K562 (cell line): ENCODE data around the gene CFAP300. TPM values are rescaled to one million over a fixed set of nuclear protein-coding genes. Genes with fewer than 3 reads are reported as not detected.

Experiments used
- ATAC-seq: fragments of 200-7000 bp; cut with Tn5 transposase; 3 replicates; pipeline ENCODE4 v1.9.1; 2020; ENCODE audit warnings: moderate library complexity
- BruUV-seq: library from RNA; stranded (reverse); fragments of 400-500 nt; replicated peaks from 2 replicates; lab custom pipeline; 2021; lab: Mats Ljungman, UMichigan
- CTCF ChIA-PET: fragments of 300-600 bp; formaldehyde crosslinking; extraction: SDS; loops from one replicate; lab custom pipeline; 2021; ENCODE audit warnings: low intra/inter-chr PET ratio; lab: Yijun Ruan, JAX
- POLR2A ChIA-PET: fragments of 300-600, 350-650 bp; sonication (Branson Sonifier 250); formaldehyde crosslinking; extraction: SDS; loops from one replicate; lab custom pipeline; 2021; ENCODE audit warnings: antibody characterized with exemption, inconsistent platforms; lab: Yijun Ruan, JAX
- DNase-seq, 4 experiments: peaks; one replicate each; pipeline versions ENCODE4 v3.0.0 to v3.0.0-alpha.2; 2011 to 2018; ENCODE audit warnings: low spot score in 3 of 4, mixed read lengths in 3 of 4; ENCODE audit errors: extremely low read depth in 1 of 4
- FAIRE-seq: peaks from 2 replicates; lab custom pipeline; 2011; peaks lifted over from hg19 to GRCh38; lab: Jason Lieb, UNC
- H2AFZ ChIP-seq: 2 replicates; pipeline ENCODE4 v1.6.0; 2011; ENCODE audit warnings: low read depth, low read length, control low read depth, inconsistent platforms
- H3K27ac ChIP-seq: fragments of 200-600 bp; 3 replicates; pipeline ENCODE4 v1.8.0; 2011; ENCODE audit warnings: low read depth, mild to moderate bottlenecking, control low read depth, inconsistent platforms, low read length, moderate library complexity, mixed read lengths; ENCODE audit errors: extremely low read depth
- H3K27me3 ChIP-seq, 2 experiments: fragments of 300-600 bp in 1 of 2; 2 replicates in 1 of 2; 3 replicates in 1 of 2; pipeline versions ENCODE4 v1.6.0 to v1.8.0; 2011; ENCODE audit warnings: inconsistent platforms in 2 of 2, low read length in 2 of 2, mild to moderate bottlenecking in 1 of 2, mixed read lengths in 1 of 2, moderate library complexity in 1 of 2; ENCODE audit not compliant: control insufficient read depth in 2 of 2, insufficient read depth in 2 of 2
- H3K36me3 ChIP-seq: fragments of 300-600 bp; 3 replicates; pipeline ENCODE4 v1.8.0; 2011; ENCODE audit warnings: mild to moderate bottlenecking, low read length, inconsistent platforms; ENCODE audit not compliant: control insufficient read depth, insufficient read depth
- H3K4me1 ChIP-seq, 2 experiments: fragments of 200-600 bp in 1 of 2; replicated peaks in 1 of 2; 2 replicates in 1 of 2; 3 replicates in 1 of 2; pipeline versions ENCODE4 v1.5.1 to v1.8.0; 2011; ENCODE audit warnings: inconsistent platforms in 2 of 2, low read length in 2 of 2, mild to moderate bottlenecking in 1 of 2, mixed read lengths in 1 of 2, moderate library complexity in 1 of 2; ENCODE audit not compliant: control insufficient read depth in 2 of 2, insufficient read depth in 2 of 2
- H3K4me2 ChIP-seq: 2 replicates; pipeline ENCODE4 v1.6.1; 2011; ENCODE audit warnings: low read length, control low read depth, inconsistent platforms, mixed read lengths; ENCODE audit not compliant: insufficient read depth
- H3K4me3 ChIP-seq: fragments of 200-600 bp; sonication (generic), shearing (Covaris generic); 2 replicates; pipeline ENCODE4 v1.5.1; 2016; ENCODE audit warnings: control low read depth, inconsistent platforms
- H3K79me2 ChIP-seq: fragments of 200-600 bp; 3 replicates; pipeline ENCODE4 v1.8.0; 2011; ENCODE audit warnings: low read length, inconsistent platforms; ENCODE audit not compliant: control insufficient read depth, insufficient read depth
- H3K9ac ChIP-seq, 2 experiments: 2 replicates each; pipeline versions ENCODE4 v1.6.0 to v1.6.1; 2011; ENCODE audit warnings: low read depth in 2 of 2, low read length in 2 of 2, control low read depth in 1 of 2, inconsistent platforms in 1 of 2, mild to moderate bottlenecking in 1 of 2, mixed read lengths in 1 of 2; ENCODE audit not compliant: insufficient read depth in 1 of 2
- H3K9me1 ChIP-seq: one replicate; pipeline ENCODE4 v1.6.0; 2011; ENCODE audit warnings: inconsistent platforms, mild to moderate bottlenecking, low read length, moderate library complexity; ENCODE audit not compliant: control insufficient read depth, insufficient read depth
- H3K9me3 ChIP-seq: replicated peaks from 2 replicates; pipeline ENCODE4 v1.5.1; 2011; ENCODE audit warnings: low read depth, low read length, inconsistent platforms; ENCODE audit not compliant: control insufficient read depth, insufficient read depth
- H4K20me1 ChIP-seq: replicated peaks from 2 replicates; pipeline ENCODE4 v1.6.1; 2011; ENCODE audit warnings: low read length, inconsistent platforms, mixed read lengths; ENCODE audit not compliant: control insufficient read depth, insufficient read depth
- ARID2 ChIP-seq: fragments of 450-650 bp; IDR thresholded peaks from 2 replicates; pipeline ENCODE4 v1.6.1; 2017; ENCODE audit warnings: antibody characterized with exemption, mild to moderate bottlenecking
- DIDO1 ChIP-seq: fragments of 450-650 bp; IDR thresholded peaks from 2 replicates; pipeline ENCODE4 v1.6.1; 2016; ENCODE audit warnings: low read depth, missing biosample characterization, missing genetic modification characterization
- E2F8 ChIP-seq: fragments of 450-650 bp; IDR thresholded peaks from 2 replicates; pipeline ENCODE4 v1.7.1; 2018; ENCODE audit warnings: mild to moderate bottlenecking, low read depth; ENCODE audit not compliant: partially characterized antibody
- HCFC1 ChIP-seq: IDR thresholded peaks from 2 replicates; pipeline ENCODE4 v1.6.1; 2012; ENCODE audit warnings: low read depth, low read length, improper control_type of control experiment
- LEF1 ChIP-seq: fragments of 450-650 bp; IDR thresholded peaks from 2 replicates; pipeline ENCODE4 v1.6.1; 2016; ENCODE audit warnings: mild to moderate bottlenecking
- NR2F6 ChIP-seq: fragments of 450-650 bp; formaldehyde crosslinking; IDR thresholded peaks from 2 replicates; pipeline ENCODE4 v1.4.0; 2020; ENCODE audit warnings: mild to moderate bottlenecking
- POLR3G ChIP-seq: IDR thresholded peaks from 2 replicates; pipeline ENCODE4 v1.6.1; 2011; ENCODE audit not compliant: insufficient read length, insufficient replicate concordance; ENCODE audit errors: extremely low read depth
- PTBP1 ChIP-seq: fragments of 200-400 bp; formaldehyde crosslinking; IDR thresholded peaks from 2 replicates; pipeline ENCODE4 v1.6.1; 2017; ENCODE audit warnings: low read depth, low read length
- ZBTB17 ChIP-seq: fragments of 450-650 bp; formaldehyde crosslinking; IDR thresholded peaks from 2 replicates; pipeline ENCODE4 v1.4.0; 2020; ENCODE audit warnings: mild to moderate bottlenecking
- ZNF318 ChIP-seq, 2 experiments: fragments of 450-650 bp; IDR thresholded peaks; 2 replicates each; pipeline ENCODE4 v1.6.1; 2016; ENCODE audit warnings: mild to moderate bottlenecking in 2 of 2, borderline replicate concordance in 1 of 2, low read depth in 1 of 2, moderate library complexity in 1 of 2
- ZNF444 ChIP-seq: fragments of 250-450 bp; sonication (Bioruptor Pico); IDR thresholded peaks from 2 replicates; pipeline ENCODE4 v1.4.0; 2020; ENCODE audit warnings: mild to moderate bottlenecking, moderate library complexity
- ZNF707 ChIP-seq: fragments of 250-450 bp; sonication (Bioruptor Pico); conservative IDR thresholded peaks from 2 replicates; pipeline ENCODE4 v1.8.0; 2022; ENCODE audit warnings: inconsistent platforms, mild to moderate bottlenecking, moderate library complexity
- WGBS: fragments of 100-300 bp; shearing (Covaris generic); methylation state at CpG from one replicate; pipeline ENCODE4 v1.1.6; 2016; ENCODE audit warnings: low coverage, mixed read lengths; ENCODE audit not compliant: insufficient coverage; ENCODE audit errors: missing lambda C conversion rate; 5-methylcytosine and 5-hydroxymethylcytosine counted together
- in situ Hi-C: fragments of 300-500 bp; cut with MboI; formaldehyde crosslinking; loops from 4 replicates; pipeline ENCODE4 v1.15.0; 2018; ENCODE audit warnings: inconsistent platforms, mixed read lengths
- intact Hi-C: fragments of 100-400 bp; cut with micrococcal nuclease; formaldehyde crosslinking; loops from 2 replicates; pipeline ENCODE4 v1.14.2; 2022
- polyA plus RNA-seq, 8 experiments: library from polyadenylated mRNA; depleted of rRNA in 4 of 8; stranded (reverse) in 5 of 8; unstranded in 3 of 8; fragments of >200 nt; fragmentation: Nextera tagmentation in 2 of 8; fragmentation: Illumina TruSeq in 1 of 8; extraction: Ambion mirVana in 2 of 8; extraction: Trizol in 1 of 8; gene quantifications; 2 replicates each; pipeline versions ENCODE4 v1.2.1 to v1.2.3, GENCODE V29; 2011 to 2014; ENCODE audit warnings: inconsistent platforms in 1 of 8, missing spikeins in 1 of 8
- total RNA-seq, 7 experiments: library from RNA; depleted of rRNA in 6 of 7; stranded (reverse); fragments of >200 nt in 6 of 7; fragmentation: Illumina TruSeq in 2 of 7; extraction: Trizol in 2 of 7; gene quantifications; 2 replicates each; pipeline versions ENCODE4 v1.2.1 to v1.2.3, GENCODE V29; 2011 to 2021; ENCODE audit warnings: low replicate concordance in 1 of 7

Gene CFAP300
- total and polyA plus RNA-seq, 9 of the 15 experiments (the other 6 are each of a cell fraction or from before 2014, with no cell fraction given) = not detected

DNA sequence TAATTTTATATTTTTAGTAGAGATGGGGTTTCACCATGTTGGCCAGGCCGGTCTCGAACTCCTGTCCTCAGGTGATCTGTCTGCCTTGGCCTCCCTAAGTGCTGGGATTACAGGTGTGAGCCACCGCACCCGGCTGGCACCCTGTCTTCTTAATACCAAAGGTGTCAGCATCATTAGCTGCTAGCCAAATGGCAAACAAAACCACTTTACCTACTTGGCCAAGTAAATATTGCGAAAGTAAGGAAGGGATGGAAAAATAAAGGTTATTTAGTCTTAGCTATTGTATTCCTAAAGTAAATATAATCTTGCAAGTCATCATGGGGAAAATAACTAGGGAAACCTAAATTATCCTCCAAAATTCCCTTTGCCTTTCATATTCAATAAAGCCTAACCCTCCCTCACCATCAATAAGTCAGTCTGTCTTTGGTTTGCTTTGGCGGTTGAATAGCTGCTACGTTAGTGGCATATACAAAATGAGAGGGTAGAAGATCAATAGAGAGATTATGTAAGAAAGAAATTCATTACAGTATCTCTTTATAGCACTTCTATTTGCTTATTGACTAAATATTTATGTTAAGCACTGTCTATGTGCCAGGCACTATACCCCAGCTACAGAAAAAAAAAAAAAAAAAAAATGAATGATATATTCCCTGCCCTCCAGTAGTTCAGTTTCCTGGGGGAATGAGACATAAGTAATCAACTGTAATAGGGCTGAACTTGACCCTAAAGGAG lies 40.2 kb upstream of the CFAP300 start:
- BruUV-seq = no TSS peak
- intact Hi-C loops = loop anchor here (10.0 kb wide), 1 partner anchor 1432 kb away; no protein-coding TSS in a partner anchor
- FAIRE-seq (no peak), DNase-seq (no peak), ATAC-seq (no peak)
- no peak overlapping the region for H2AFZ ChIP-seq
- no peaks in the 10 kb centered on the region for H3K36me3 ChIP-seq
- in situ Hi-C loops = no loop called here
- H3K27ac ChIP-seq = no peak overlapping the region
- POLR2A ChIA-PET = no interaction called here
- WGBS = 20% methylated on average over 7 of the region's 7 CpGs
- CTCF ChIA-PET = interaction anchor here (0.9 kb wide), 1 partner anchor 147 kb away, joined by 3 read pairs; no protein-coding TSS in a partner anchor
- H3K27me3 ChIP-seq = no peaks in the 10 kb centered on the region
- H3K4me1 ChIP-seq = no peaks in the 10 kb centered on the region
- H3K4me2 ChIP-seq = no peak overlapping the region
- H3K9me3 ChIP-seq = no peaks in the 10 kb centered on the region
- H3K9ac ChIP-seq = no peak overlapping the region
- H3K79me2 ChIP-seq = no peaks in the 10 kb centered on the region
- H3K9me1 ChIP-seq = no peaks in the 10 kb centered on the region
- no peak overlapping the region for H3K4me3 ChIP-seq
- no peaks in the 10 kb centered on the region for H4K20me1 ChIP-seq
- TF ChIP-seq DIDO1 (tag) = no peak
- no peak for TF ChIP-seq PTBP1
- no peak for TF ChIP-seq LEF1
- TF ChIP-seq HCFC1 = no peak
- no peak for TF ChIP-seq ZNF444
- TF ChIP-seq ZNF318 (IDR thresholded peaks at IDR 0.05; ENCODE audit: borderline replicate concordance in 1 of 2, low read depth in 1 of 2) = no peak
- TF ChIP-seq POLR3G = no peak
- TF ChIP-seq ZBTB17 = no peak
- TF ChIP-seq NR2F6 = no peak
- no peak for TF ChIP-seq ZNF707 (CRISPR knock-in tag)
- TF ChIP-seq E2F8 = no peak
- no peak for TF ChIP-seq ARID2
